ENCODE data around the gene PCSK1N.

PCSK1N gene

GRCh38 chrX:48834383-48834709 lies 1.1 kb downstream of the PCSK1N start:
- TF ChIP-seq TCF4 (CRISPR knock-in tag; IDR thresholded peaks at IDR 0.05; ENCODE audit: borderline replicate concordance), result no peak
- no peak for TF ChIP-seq ZNF8 (CRISPR knock-in tag; IDR thresholded peaks at IDR 0.05)
- no peak for TF ChIP-seq GLIS3 (CRISPR knock-in tag; IDR thresholded peaks at IDR 0.05)
- TF ChIP-seq ZNF70 (CRISPR knock-in tag; IDR thresholded peaks at IDR 0.05), result no peak
- TF ChIP-seq TSHZ2 (CRISPR knock-in tag; IDR thresholded peaks at IDR 0.05), result no peak
- no peak for TF ChIP-seq PATZ1 (CRISPR knock-in tag; IDR thresholded peaks at IDR 0.05; ENCODE audit: borderline replicate concordance)
- no peak for TF ChIP-seq OSR1 (CRISPR knock-in tag; IDR thresholded peaks at IDR 0.05)
- no peak for TF ChIP-seq ESRRG (CRISPR knock-in tag; IDR thresholded peaks at IDR 0.05)
- no peak for TF ChIP-seq POU6F1 (CRISPR knock-in tag; IDR thresholded peaks at IDR 0.05; ENCODE audit: borderline replicate concordance, low read depth)
- no peak for TF ChIP-seq SNAI2 (CRISPR knock-in tag; IDR thresholded peaks at IDR 0.05)
- TF ChIP-seq ARNTL (CRISPR knock-in tag; IDR thresholded peaks at IDR 0.05; ENCODE audit: borderline replicate concordance, low read depth), result no peak
- TF ChIP-seq ZNF565 (CRISPR knock-in tag; conservative IDR thresholded peaks at IDR 0.05; ENCODE audit: low read depth), result no peak
- no peak for TF ChIP-seq RARB (CRISPR knock-in tag; IDR thresholded peaks at IDR 0.05)
- no peak for TF ChIP-seq ZC3H10 (CRISPR knock-in tag; IDR thresholded peaks at IDR 0.05)
- ATAC-seq, result peak; percentile 32

- ATAC-seq, result peak; percentile 43
Observed at GRCh38 chrX:48833542-48834138, 1.8 kb downstream of the PCSK1N start.

GRCh38 chrX:48831909-48832291 lies 3.5 kb downstream of the PCSK1N start:
- ATAC-seq, result no peak
- TF ChIP-seq GLIS3 (CRISPR knock-in tag; IDR thresholded peaks at IDR 0.05), result no peak
- TF ChIP-seq ZFP30 (CRISPR knock-in tag; IDR thresholded peaks at IDR 0.05), result no peak
- no peak for TF ChIP-seq ARNTL (CRISPR knock-in tag; IDR thresholded peaks at IDR 0.05; ENCODE audit: borderline replicate concordance, low read depth)
- no peak for TF ChIP-seq PATZ1 (CRISPR knock-in tag; IDR thresholded peaks at IDR 0.05; ENCODE audit: borderline replicate concordance)
- no peak for TF ChIP-seq POU6F1 (CRISPR knock-in tag; IDR thresholded peaks at IDR 0.05; ENCODE audit: borderline replicate concordance, low read depth)
- TF ChIP-seq ZNF8 (CRISPR knock-in tag; IDR thresholded peaks at IDR 0.05), result no peak
- TF ChIP-seq TCF4 (CRISPR knock-in tag; IDR thresholded peaks at IDR 0.05; ENCODE audit: borderline replicate concordance), result no peak
- TF ChIP-seq CSRNP3 (CRISPR knock-in tag; IDR thresholded peaks at IDR 0.05), result no peak

More at GRCh38 chrX:48833542-48834138, 1.8 kb downstream of the PCSK1N start:
- TF ChIP-seq ARNTL (CRISPR knock-in tag; IDR thresholded peaks at IDR 0.05; ENCODE audit: borderline replicate concordance, low read depth) (no peak), TCF4 (CRISPR knock-in tag; IDR thresholded peaks at IDR 0.05; ENCODE audit: borderline replicate concordance) (no peak), ISL1 (CRISPR knock-in tag; IDR thresholded peaks at IDR 0.05) (no peak), GLIS3 (CRISPR knock-in tag; IDR thresholded peaks at IDR 0.05) (no peak), TOX (CRISPR knock-in tag; IDR thresholded peaks at IDR 0.05; ENCODE audit: borderline replicate concordance) (no peak), OSR1 (CRISPR knock-in tag; IDR thresholded peaks at IDR 0.05) (no peak), CSRNP3 (CRISPR knock-in tag; IDR thresholded peaks at IDR 0.05) (no peak)
